Stomach (tissue), 4 donors: ENCODE measurements around the gene AZI2.

Experiments used
- CTCF ChIP-seq, 7 experiments: fragments of 450-650 bp in 4 of 7; fragments of 200-600 bp in 3 of 7; sonication (generic) in 3 of 7; IDR thresholded peaks; one replicate each; pipeline ENCODE4 v1.5.1; 2016 to 2019; ENCODE audit warnings: antibody characterized with exemption in 7 of 7, control low read depth in 2 of 7, mild to moderate bottlenecking in 1 of 7
- POLR2A ChIP-seq, 4 donors: fragments of 450-650 bp; IDR thresholded peaks; one replicate each; pipeline ENCODE4 v1.6.1; 2016; ENCODE audit warnings: antibody characterized with exemption in 4 of 4, control low read depth in 2 of 4, mild to moderate bottlenecking in 1 of 4, moderate library complexity in 1 of 4

GRCh38 chr3:28315711-28316110, 32.9 kb downstream of the AZI2 start:
- no peak for TF ChIP-seq CTCF (IDR thresholded peaks at IDR 0.05)
- TF ChIP-seq POLR2A (IDR thresholded peaks at IDR 0.05), result no peak
